D721Med (cell line): Measurements from ENCODE around the gene DDX23.
A peak's percentile ranks its signal among the peaks of the same experiment; 100 is the strongest.
"Not testable (repeated sequence)": the region's sequence is repeated elsewhere in the genome, so short reads cannot be mapped to it uniquely, and the experiment has no call there.

Source experiments
- DNase-seq: peaks from one replicate; pipeline ENCODE4 v3.0.0; 2011; ENCODE audit warnings: low spot score; ENCODE audit not compliant: insufficient read length
- FAIRE-seq: peaks from 2 replicates; lab custom pipeline; 2011; peaks lifted over from hg19 to GRCh38; lab: Jason Lieb, UNC
- TF ChIP-seq, protein P1 (sequence below): IDR thresholded peaks from 2 replicates; pipeline ENCODE4 v1.5.1; 2012; ENCODE audit warnings: mild to moderate bottlenecking, control low read depth; ENCODE audit not compliant: insufficient read depth; ENCODE audit errors: missing control alignments

Gene DDX23

DNA sequence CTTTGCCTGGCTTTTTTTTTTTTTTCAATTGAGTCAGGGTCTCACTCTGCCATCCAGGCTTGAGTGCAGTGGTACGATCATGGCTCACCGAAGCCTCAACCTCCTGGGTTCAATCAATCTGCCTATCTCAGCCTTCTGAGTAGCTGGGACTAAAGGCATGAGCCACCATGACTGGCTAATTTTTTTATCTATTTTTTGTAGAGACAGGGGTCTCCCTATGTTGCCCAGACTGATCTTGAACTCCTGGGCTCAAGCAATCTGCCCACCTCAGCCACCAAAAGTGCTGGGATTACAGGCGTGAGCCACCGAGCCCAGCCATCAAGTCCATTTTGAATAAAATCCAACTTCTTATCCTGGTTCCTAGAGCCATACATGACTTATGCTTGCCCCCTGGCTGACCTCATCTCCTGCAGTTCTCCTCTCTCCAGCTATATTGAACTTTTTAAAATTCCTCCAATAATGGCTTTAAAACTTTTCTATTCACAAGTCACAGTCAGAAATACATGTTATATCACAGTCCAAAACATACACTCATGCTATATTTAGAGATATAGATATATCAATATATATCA, 24.1 kb upstream of the DDX23 start:
- TF ChIP-seq, protein P1, sequence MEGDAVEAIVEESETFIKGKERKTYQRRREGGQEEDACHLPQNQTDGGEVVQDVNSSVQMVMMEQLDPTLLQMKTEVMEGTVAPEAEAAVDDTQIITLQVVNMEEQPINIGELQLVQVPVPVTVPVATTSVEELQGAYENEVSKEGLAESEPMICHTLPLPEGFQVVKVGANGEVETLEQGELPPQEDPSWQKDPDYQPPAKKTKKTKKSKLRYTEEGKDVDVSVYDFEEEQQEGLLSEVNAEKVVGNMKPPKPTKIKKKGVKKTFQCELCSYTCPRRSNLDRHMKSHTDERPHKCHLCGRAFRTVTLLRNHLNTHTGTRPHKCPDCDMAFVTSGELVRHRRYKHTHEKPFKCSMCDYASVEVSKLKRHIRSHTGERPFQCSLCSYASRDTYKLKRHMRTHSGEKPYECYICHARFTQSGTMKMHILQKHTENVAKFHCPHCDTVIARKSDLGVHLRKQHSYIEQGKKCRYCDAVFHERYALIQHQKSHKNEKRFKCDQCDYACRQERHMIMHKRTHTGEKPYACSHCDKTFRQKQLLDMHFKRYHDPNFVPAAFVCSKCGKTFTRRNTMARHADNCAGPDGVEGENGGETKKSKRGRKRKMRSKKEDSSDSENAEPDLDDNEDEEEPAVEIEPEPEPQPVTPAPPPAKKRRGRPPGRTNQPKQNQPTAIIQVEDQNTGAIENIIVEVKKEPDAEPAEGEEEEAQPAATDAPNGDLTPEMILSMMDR: no peak
- no peak for DNase-seq

GRCh38 chr12:48873534-48873933, 21.6 kb upstream of the DDX23 start:
- FAIRE-seq, DNase-seq: not testable (repeated sequence)

More for the DNA sequence above, 24.1 kb upstream of the DDX23 start:
- FAIRE-seq: no peak

GRCh38 chr12:48873096-48873495, 21.1 kb upstream of the DDX23 start:
- TF ChIP-seq, protein P1: no peak
- DNase-seq (no peak), FAIRE-seq (no peak)

GRCh38 chr12:48869191-48869590, 17.2 kb upstream of the DDX23 start:
- FAIRE-seq: no peak
- TF ChIP-seq, protein P1: no peak
- no peak for DNase-seq

DNA sequence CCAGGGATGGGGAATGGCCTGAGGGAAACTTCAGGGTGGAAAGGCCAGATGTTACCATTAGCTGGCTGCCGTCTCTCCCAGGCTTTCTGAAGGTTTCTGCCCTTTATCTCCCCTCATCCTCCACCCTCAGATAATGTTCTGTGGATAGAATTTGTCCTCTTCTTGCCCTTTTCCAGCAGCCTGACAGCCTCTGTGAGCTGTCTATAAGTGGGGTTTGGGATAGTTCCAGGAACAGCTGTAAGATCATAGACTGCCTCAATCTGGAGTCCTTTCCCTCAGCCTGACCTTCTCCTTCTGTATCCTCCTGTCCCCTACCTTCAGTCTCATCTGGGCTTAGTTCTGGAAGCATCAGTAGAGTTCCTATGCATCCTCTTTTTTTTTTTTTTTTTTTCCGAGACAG, 16.5 kb upstream of the DDX23 start:
- TF ChIP-seq, protein P1: no peak
- FAIRE-seq: no peak

GRCh38 chr12:48866052-48866711, 14.2 kb upstream of the DDX23 start:
- no peak for FAIRE-seq
- TF ChIP-seq, protein P1: no peak
- DNase-seq: no peak

More for the DNA sequence above, 16.5 kb upstream of the DDX23 start:
- no peak for DNase-seq

DNA sequence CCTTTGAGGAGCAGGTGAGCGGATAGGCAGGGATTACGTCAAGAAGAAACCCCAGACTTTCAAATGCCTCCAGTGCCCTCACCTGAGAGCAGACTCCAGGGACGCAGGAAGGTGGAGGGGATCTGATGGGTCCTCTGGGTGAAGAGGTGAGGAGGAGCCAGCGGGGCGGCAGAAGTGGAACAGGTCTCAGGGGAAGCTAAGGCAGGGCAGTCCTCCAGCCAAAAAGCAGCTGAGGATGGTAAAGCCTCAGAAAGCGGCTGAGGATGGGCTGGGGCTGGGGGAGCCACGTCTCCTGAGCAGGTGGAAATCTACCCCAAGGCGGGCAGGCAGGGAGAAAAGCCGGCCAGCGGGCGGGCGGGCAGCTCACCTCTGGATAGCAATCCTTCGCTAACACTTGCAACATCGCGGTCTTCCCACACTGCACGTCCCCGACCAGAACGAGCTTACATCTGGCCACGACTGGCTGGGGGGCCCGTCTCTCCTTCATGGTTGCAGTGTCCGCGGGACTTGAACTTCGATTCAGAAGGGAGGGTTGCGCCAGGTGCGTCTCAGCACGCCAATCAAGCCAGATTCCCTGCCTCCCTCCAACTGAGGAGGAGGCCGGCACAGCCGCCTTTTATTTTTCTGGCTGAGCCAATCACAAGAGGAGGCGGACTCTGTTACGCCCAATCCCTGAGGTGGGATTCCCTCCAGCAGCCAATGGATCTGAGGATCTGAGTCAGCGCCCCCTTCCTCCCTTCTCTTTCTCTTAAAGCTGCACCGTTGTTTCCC, 13.5 kb upstream of the DDX23 start, which contains the start of gene RND1:
TSS of gene RND1 (minus strand) at position 590 of the 771 bp plus-strand sequence. CDS start at position 487, 103 bp downstream.
- TF ChIP-seq, protein P1: no peak
- DNase-seq (peak; percentile 66), FAIRE-seq (no peak)
